K562 treated with DMSO at 1 percent for 4 hours (cell line): ENCODE results near the gene NEUROD2. TPM values are rescaled to one million over a fixed set of nuclear protein-coding genes. Genes with fewer than 3 reads are reported as not detected.

Source experiments
- total RNA-seq: library from RNA; unstranded; fragments of 300-600 nt; gene quantifications from 2 replicates; pipeline ENCODE4 v1.2.3, GENCODE V29; 2022; ENCODE audit not compliant: insufficient read depth

Gene NEUROD2
- not detected in 2 replicates for total RNA-seq

DNA sequence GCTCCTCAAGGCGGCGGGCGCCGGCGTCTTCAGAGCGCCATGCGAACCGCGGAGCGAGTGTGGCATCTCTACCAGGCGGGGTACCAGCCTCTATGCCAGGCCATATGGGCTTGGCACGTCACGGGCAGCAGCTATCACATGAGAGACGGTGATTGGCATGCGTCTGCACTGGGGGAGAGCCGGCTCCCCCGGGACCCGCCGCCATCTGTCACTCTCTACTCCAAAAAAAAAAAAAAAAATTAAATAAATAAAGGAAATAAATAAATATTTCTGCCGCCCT is at the start of gene NEUROD2:
TSS of gene NEUROD2 (minus strand) at position 70 of the 280 bp plus-strand sequence. CDS start 1,321 bp downstream, outside the sequence.

DNA sequence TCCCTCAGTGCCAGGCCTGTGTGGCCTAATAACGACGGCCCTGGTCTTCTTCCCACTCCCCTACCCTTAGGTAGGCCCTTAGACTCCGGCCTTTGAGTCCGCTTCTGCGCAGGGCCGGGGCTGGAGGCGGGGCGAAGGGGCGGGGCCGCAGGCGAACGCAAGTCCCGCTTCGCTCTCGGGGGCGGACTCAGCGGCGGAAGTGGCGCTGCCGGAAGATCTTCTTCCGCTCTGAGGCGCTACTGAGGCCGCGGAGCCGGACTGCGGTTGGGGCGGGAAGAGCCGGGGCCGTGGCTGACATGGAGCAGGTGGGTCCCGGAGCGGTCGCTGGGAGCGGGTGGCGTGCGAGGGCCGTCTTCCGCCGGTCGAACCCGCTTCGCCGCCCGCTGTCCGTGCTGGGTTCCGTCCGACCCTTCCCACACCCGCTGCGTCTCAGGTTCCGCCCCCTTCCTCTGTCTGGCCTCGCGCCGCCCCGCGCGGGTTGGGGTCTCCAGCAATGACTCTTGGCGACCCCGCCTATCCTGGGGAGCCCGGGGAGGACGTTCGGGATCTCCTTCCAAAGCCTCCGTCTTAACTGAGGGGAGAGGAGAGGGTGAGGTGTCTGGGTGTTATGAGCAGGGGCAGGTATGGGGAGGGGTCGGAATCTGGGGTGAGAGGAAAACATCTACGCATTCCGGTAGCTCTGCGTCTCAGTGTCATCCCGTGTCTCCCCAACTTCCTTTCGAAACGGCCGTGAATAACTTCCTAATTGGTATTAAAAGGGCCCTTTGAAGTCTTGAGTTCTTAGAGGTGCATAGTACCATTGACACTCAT is 29.4 kb upstream of the NEUROD2 start, which contains the start of gene STARD3:
TSS of gene STARD3 (plus strand) at position 218 of the 810 bp plus-strand sequence. CDS start 16,388 bp downstream, outside the sequence.

DNA sequence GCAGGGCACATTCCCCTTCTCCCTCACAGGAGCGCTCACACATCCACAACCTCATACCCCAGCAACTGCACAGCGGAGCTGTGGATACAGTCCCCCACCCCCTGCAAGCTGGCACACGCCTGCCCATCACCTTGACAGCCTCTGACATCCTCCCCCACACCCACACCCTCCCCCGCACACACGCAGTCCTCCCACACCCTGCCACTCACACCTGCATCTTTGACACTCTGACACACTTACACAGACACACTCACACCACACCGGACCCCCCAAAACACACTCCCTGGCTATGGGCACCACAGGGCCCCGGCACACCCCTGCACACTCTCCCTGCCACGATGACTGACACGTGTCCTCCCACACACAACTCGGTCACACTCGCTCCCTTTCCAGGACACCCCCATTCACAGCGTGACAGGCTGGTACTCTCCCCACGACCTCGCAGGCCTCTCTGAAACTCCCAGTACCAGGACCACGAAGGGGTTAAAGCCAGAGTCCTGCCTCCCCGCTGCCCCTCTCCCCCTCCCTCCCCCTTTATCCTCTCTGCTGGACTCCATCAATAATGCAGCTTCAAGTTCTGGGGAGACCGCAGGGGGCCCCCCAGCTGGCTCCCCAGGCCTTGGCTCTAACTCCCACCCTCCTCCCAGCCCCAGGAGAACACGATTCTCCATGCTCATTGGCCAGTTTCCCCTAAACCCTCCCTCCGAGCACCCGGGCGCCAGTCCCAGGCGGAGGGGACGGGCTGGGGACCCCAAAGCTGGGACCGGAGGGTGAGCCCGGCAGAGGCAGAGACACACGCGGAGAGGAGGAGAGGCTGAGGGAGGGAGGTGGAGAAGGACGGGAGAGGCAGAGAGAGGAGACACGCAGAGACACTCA is 18.7 kb upstream of the NEUROD2 start, which contains the start of gene PPP1R1B:
TSS of gene PPP1R1B (plus strand) at position 782 of the 876 bp plus-strand sequence. CDS start 441 bp downstream, outside the sequence.

Other genes starting within 250 kb of the NEUROD2 start
- 4.0 and 6.1 TPM in 2 replicates for gene FBXL20, start 206.3 kb downstream of the NEUROD2 start, total RNA-seq
- gene MED1, start 156.7 kb downstream of the NEUROD2 start, total RNA-seq: 17.0 and 21.8 TPM in 2 replicates
- gene CDK12, start 146.4 kb downstream of the NEUROD2 start, total RNA-seq: 22.8 and 31.0 TPM in 2 replicates
- not detected in 2 replicates for gene PPP1R1B, start 19.0 kb upstream of the NEUROD2 start, total RNA-seq
- gene STARD3, start 29.2 kb upstream of the NEUROD2 start, total RNA-seq: 79.9 and 98.4 TPM in 2 replicates
- 5.2 and 8.3 TPM in 2 replicates for gene TCAP, start 57.4 kb upstream of the NEUROD2 start, total RNA-seq
- gene PNMT, start 60.5 kb upstream of the NEUROD2 start, total RNA-seq: 6.1 and 10.3 TPM in 2 replicates
- gene PGAP3, start 80.1 kb upstream of the NEUROD2 start, total RNA-seq: 7.6 and 8.4 TPM in 2 replicates
- gene ERBB2, start 92.1 kb upstream of the NEUROD2 start, total RNA-seq: 2.9 and 3.3 TPM in 2 replicates
- gene MIEN1, start 122.6 kb upstream of the NEUROD2 start, total RNA-seq: 67.6 and 81.3 TPM in 2 replicates
- 3.2 and 5.1 TPM in 2 replicates for gene GRB7, start 130.0 kb upstream of the NEUROD2 start, total RNA-seq